SU-DHL-6 (cell line): ENCODE results near the gene CIAO2B.

Experiments used
- CTCF ChIP-seq: fragments of 200-600 bp; sonication (generic); IDR thresholded peaks from one replicate; pipeline ENCODE4 v1.5.1; 2017; ENCODE audit warnings: antibody characterized with exemption, mild to moderate bottlenecking, low read length, moderate library complexity; ENCODE audit not compliant: insufficient read depth, poor library complexity, severe bottlenecking
- EZH2phosphoT487 ChIP-seq: fragments of 200-600 bp; sonication (generic), shearing (Covaris generic); conservative IDR thresholded peaks from 2 replicates; pipeline ENCODE4 v1.6.1; 2018; ENCODE audit warnings: mild to moderate bottlenecking, antibody characterized with exemption, low read length, moderate library complexity, mixed read lengths

GRCh38 chr16:66923247-66923731 lies 10.9 kb downstream of the CIAO2B start:
- TF ChIP-seq CTCF (no peak), EZH2phosphoT487 (no peak)
